Caco-2 (cell line): ENCODE measurements around the gene POLRMT. TPM values are rescaled to one million over a fixed set of nuclear protein-coding genes. Genes with fewer than 3 reads are reported as not detected.

ENCODE experiments used
- BruUV-seq: library from RNA; stranded (reverse); fragments of 400-500 nt; replicated peaks from 2 replicates; lab custom pipeline; 2021; lab: Mats Ljungman, UMichigan
- CTCF ChIA-PET: fragments of 300-600 bp; sonication (Branson Sonifier 250); formaldehyde crosslinking; loops from one replicate; lab custom pipeline; 2022; ENCODE audit warnings: antibody characterized with exemption; lab: Charles Lee
- POLR2A ChIA-PET: fragments of 300-600 bp; sonication (Branson Sonifier 250); formaldehyde crosslinking; loops from one replicate; lab custom pipeline; 2022; ENCODE audit warnings: antibody characterized with exemption; lab: Charles Lee
- DNase-seq, 2 experiments: peaks; one replicate each; pipeline versions ENCODE4 v3.0.0 to v3.0.0-alpha.2; 2020 to 2022
- H3K27me3 ChIP-seq: replicated peaks from 2 replicates; pipeline ENCODE4 v1.6.0; 2011; ENCODE audit warnings: low read length; ENCODE audit not compliant: control insufficient read depth, insufficient read depth
- H3K36me3 ChIP-seq: 2 replicates; pipeline ENCODE4 v1.5.1; 2011; ENCODE audit warnings: low read length; ENCODE audit not compliant: control insufficient read depth, insufficient read depth
- H3K4me1 ChIP-seq: fragments of 250-450 bp; sonication (Bioruptor Pico); 2 replicates; pipeline ENCODE4 v1.5.1; 2020; ENCODE audit warnings: mild to moderate bottlenecking
- H3K4me3 ChIP-seq: 2 replicates; pipeline ENCODE4 v1.5.1; 2011; ENCODE audit warnings: low read depth, mild to moderate bottlenecking, control low read depth, low read length
- H3K9me3 ChIP-seq: fragments of 250-450 bp; sonication (Bioruptor Pico); 2 replicates; pipeline ENCODE4 v1.5.1; 2020; ENCODE audit warnings: mild to moderate bottlenecking, moderate library complexity
- H3K27ac Mint-ChIP-seq: one replicate; pipeline ENCODE4 v1.8.0; 2022; ENCODE audit warnings: mixed read lengths; ENCODE audit not compliant: unreplicated experiment
- H3K27me3 Mint-ChIP-seq: one replicate; pipeline ENCODE4 v1.8.0; 2022; ENCODE audit warnings: mixed read lengths; ENCODE audit not compliant: insufficient read depth, unreplicated experiment
- H3K36me3 Mint-ChIP-seq: one replicate; pipeline ENCODE4 v1.8.0; 2022; ENCODE audit warnings: mild to moderate bottlenecking, mixed read lengths; ENCODE audit not compliant: insufficient read depth, unreplicated experiment
- H3K4me1 Mint-ChIP-seq: one replicate; pipeline ENCODE4 v1.8.0; 2022; ENCODE audit warnings: low read depth, mixed read lengths; ENCODE audit not compliant: unreplicated experiment
- H3K4me3 Mint-ChIP-seq: one replicate; pipeline ENCODE4 v1.8.0; 2022; ENCODE audit warnings: mild to moderate bottlenecking, moderate library complexity, mixed read lengths; ENCODE audit not compliant: unreplicated experiment
- H3K9me3 Mint-ChIP-seq: one replicate; pipeline ENCODE4 v1.8.0; 2022; ENCODE audit warnings: mixed read lengths; ENCODE audit not compliant: unreplicated experiment
- intact Hi-C: fragments of 100-400 bp; cut with micrococcal nuclease; formaldehyde crosslinking; loops from one replicate; pipeline ENCODE4 v1.10.0; 2022; ENCODE audit not compliant: unreplicated experiment
- total RNA-seq: library from RNA; stranded (reverse); gene quantifications from 2 replicates; pipeline ENCODE4 v1.2.3, GENCODE V29; 2022
- TF ChIP-seq, protein P1 (sequence below), 2 experiments: fragments of 200-600 bp in 1 of 2; IDR thresholded peaks; 1 replicate in 1 of 2; 2 replicates in 1 of 2; pipeline versions ENCODE4 v1.5.1 to v1.8.0; 2011 to 2022; ENCODE audit warnings: antibody characterized with exemption in 1 of 2, control low read depth in 1 of 2, inconsistent platforms in 1 of 2, low read depth in 1 of 2, low read length in 1 of 2, mild to moderate bottlenecking in 1 of 2, moderate library complexity in 1 of 2; ENCODE audit not compliant: insufficient read depth in 1 of 2, severe bottlenecking in 1 of 2, unreplicated experiment in 1 of 2

Gene POLRMT
- total RNA-seq, 1 experiment from 2014 or later, result 95.8 TPM

DNA sequence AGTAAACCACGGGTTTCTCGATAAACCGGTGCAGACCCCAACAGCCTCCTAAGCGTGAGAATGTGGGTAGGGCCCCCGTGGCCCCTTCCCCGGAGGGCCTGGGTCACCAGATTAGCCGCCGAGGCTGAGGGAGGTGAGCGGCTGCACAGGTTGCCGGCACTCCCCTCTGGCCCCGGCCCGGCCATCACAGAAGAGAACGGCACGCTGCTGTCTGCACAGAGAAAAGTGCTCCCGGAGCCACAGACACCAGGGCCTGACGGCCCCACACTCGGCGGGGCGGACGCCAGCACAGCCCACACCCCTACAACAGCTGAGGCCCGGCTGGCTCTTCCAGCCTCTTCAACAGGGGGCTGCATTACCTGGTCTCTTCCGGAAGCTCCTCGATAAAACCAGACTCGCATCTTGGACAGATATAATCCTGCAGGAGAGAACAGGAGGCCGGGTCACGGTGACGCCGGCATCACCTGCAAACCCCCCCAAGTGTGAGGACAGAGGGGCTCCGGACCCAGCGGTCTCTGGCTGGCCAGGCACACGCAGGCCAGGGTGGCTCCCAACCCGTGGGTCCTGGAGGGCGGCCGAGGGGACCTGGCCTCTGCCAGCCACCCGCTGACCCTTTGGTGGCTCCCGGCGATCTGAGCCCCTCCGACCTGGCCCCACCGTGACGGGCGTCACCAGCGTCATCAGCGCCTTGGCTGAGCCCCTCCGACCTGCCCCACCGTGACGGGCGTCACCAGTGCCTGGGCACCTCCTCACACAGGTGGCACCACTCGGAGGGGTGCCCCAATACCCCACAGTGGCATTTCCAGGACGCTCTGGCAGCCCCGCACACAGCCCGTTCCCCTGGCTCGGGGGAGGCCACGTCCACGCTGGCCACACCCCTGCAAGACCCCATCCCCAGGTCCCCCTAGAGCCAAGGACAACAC, 19.4 kb upstream of the POLRMT start:
- Histone ChIP-seq H3K4me1 (no peaks in the 10 kb centered on the region), H3K27me3 (no peaks in the 10 kb centered on the region), H3K36me3 (peaks cover 2% of the 10 kb centered on the region), H3K9me3 (no peaks in the 10 kb centered on the region), H3K4me3 (no peak overlapping the region)
- H3K4me3 Mint-ChIP-seq, result no peak overlapping the region
- TF ChIP-seq, protein P1, sequence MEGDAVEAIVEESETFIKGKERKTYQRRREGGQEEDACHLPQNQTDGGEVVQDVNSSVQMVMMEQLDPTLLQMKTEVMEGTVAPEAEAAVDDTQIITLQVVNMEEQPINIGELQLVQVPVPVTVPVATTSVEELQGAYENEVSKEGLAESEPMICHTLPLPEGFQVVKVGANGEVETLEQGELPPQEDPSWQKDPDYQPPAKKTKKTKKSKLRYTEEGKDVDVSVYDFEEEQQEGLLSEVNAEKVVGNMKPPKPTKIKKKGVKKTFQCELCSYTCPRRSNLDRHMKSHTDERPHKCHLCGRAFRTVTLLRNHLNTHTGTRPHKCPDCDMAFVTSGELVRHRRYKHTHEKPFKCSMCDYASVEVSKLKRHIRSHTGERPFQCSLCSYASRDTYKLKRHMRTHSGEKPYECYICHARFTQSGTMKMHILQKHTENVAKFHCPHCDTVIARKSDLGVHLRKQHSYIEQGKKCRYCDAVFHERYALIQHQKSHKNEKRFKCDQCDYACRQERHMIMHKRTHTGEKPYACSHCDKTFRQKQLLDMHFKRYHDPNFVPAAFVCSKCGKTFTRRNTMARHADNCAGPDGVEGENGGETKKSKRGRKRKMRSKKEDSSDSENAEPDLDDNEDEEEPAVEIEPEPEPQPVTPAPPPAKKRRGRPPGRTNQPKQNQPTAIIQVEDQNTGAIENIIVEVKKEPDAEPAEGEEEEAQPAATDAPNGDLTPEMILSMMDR (IDR thresholded peaks at IDR 0.05; ENCODE audit: insufficient read depth in 1 of 2, low read depth in 1 of 2, low read length in 1 of 2, severe bottlenecking in 1 of 2, unreplicated experiment in 1 of 2), result no peak
- no TSS peak for BruUV-seq
- no peak overlapping the region for H3K27ac Mint-ChIP-seq
- no peaks in the 10 kb centered on the region for H3K4me1 Mint-ChIP-seq
- POLR2A ChIA-PET, result no interaction called here
- intact Hi-C loops, result no loop called here
- no peak for DNase-seq
- H3K27me3 Mint-ChIP-seq, result no peaks in the 10 kb centered on the region
- H3K9me3 Mint-ChIP-seq, result no peaks in the 10 kb centered on the region
- peaks cover 66% of the 10 kb centered on the region for H3K36me3 Mint-ChIP-seq
- CTCF ChIA-PET, result no interaction called here

DNA sequence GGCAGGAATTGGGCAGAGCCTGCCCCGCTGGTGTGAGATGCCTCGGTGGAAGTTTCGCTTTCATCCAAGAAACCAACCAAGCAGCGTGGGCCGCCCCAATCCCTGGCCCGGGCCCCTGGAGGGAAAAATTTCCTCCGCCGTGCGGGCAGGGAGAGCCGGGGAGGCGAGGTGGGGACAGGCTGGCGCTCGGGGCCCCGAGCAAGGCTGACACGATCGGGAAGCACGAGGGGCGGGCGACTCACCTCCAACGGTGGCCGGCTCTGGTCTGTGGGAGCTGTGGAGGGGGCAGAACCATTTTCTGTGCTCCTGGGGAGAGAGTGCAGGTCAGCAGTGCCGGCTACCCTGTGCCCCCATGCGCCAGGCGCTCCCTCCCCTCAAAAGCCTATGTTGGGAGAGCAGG, 18.7 kb upstream of the POLRMT start:
- H3K9me3 Mint-ChIP-seq, result no peaks in the 10 kb centered on the region
- intact Hi-C loops, result no loop called here
- Histone ChIP-seq H3K9me3 (no peaks in the 10 kb centered on the region), H3K4me3 (no peak overlapping the region), H3K36me3 (peaks cover 1% of the 10 kb centered on the region; the same call in 1 of the 2 replicates), H3K4me1 (no peaks in the 10 kb centered on the region), H3K27me3 (no peaks in the 10 kb centered on the region)
- BruUV-seq, result no TSS peak
- no peak for DNase-seq
- TF ChIP-seq, protein P1 (IDR thresholded peaks at IDR 0.05; ENCODE audit: insufficient read depth in 1 of 2, low read depth in 1 of 2, low read length in 1 of 2, severe bottlenecking in 1 of 2, unreplicated experiment in 1 of 2), result no peak
- peaks cover 60% of the 10 kb centered on the region for H3K36me3 Mint-ChIP-seq
- CTCF ChIA-PET, result no interaction called here
- no peaks in the 10 kb centered on the region for H3K4me1 Mint-ChIP-seq
- H3K27ac Mint-ChIP-seq, result no peak overlapping the region
- H3K27me3 Mint-ChIP-seq, result no peaks in the 10 kb centered on the region
- POLR2A ChIA-PET, result no interaction called here
- no peak overlapping the region for H3K4me3 Mint-ChIP-seq

DNA sequence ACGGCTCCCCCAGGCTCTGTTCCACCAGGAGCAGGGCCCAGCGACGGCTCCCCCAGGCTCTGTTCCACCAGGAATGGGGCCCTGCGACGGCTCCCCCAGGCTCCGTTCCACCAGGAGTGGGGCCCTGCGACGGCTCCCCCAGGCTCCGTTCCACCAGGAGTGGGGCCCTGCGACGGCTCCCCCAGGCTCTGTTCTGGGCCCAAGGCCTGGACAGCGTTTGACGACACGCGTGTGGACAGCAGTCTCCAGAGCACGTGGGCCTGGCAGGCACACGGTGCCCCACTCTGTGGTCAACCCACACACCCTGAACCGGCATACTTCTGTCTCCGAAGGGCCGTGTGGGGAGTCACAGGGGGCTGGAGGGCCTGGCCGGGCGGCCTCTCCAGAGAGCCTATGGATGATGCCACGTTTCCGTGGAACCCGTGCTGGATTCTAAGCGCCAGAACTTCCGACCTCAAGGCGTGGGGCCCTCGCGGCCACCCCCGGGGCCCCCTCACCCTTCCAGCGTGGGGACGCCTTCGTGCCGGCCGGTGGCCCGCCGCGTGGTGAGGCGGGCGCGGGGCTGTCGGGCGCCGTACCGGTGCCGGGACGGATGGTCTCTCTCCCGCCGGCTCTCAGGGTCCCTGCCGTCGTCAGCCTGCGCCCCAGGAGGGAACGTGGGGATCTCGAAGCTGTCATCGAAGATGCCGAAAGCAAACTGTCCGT, 17.9 kb upstream of the POLRMT start:
- Mint-ChIP-seq H3K9me3 (no peaks in the 10 kb centered on the region), H3K4me3 (no peak overlapping the region), H3K4me1 (no peaks in the 10 kb centered on the region), H3K27ac (no peak overlapping the region), H3K27me3 (no peaks in the 10 kb centered on the region), H3K36me3 (peaks cover 57% of the 10 kb centered on the region)
- Histone ChIP-seq H3K9me3 (no peaks in the 10 kb centered on the region), H3K4me1 (no peaks in the 10 kb centered on the region), H3K4me3 (no peak overlapping the region), H3K27me3 (no peaks in the 10 kb centered on the region), H3K36me3 (peaks cover 1% of the 10 kb centered on the region; the same call in 1 of the 2 replicates)
- intact Hi-C loops, result no loop called here
- no peak for DNase-seq
- POLR2A ChIA-PET, result no interaction called here
- TF ChIP-seq, protein P1 (IDR thresholded peaks at IDR 0.05; ENCODE audit: insufficient read depth in 1 of 2, low read depth in 1 of 2, low read length in 1 of 2, severe bottlenecking in 1 of 2, unreplicated experiment in 1 of 2), result no peak
- CTCF ChIA-PET, result no interaction called here
- no TSS peak for BruUV-seq
